KMS-11 (cell line): Measurements from ENCODE around the gene ZNF394.

Experiments
- H2AFZ ChIP-seq: fragments of 200-600 bp; sonication (generic); 2 replicates; pipeline ENCODE4 v1.6.1; 2016; ENCODE audit warnings: antibody characterized with exemption, mixed run types, low read depth
- H3K27ac ChIP-seq: fragments of 200-600 bp; sonication (generic); 2 replicates; pipeline ENCODE4 v1.6.1; 2016; ENCODE audit warnings: mild to moderate bottlenecking, mixed run types
- H3K27me3 ChIP-seq: fragments of 200-600 bp; sonication (generic); 2 replicates; pipeline ENCODE4 v1.6.1; 2017; ENCODE audit warnings: mild to moderate bottlenecking, low read depth, mixed run types, moderate library complexity; ENCODE audit not compliant: insufficient read depth
- H3K36me3 ChIP-seq: fragments of 200-600 bp; sonication (generic); 2 replicates; pipeline ENCODE4 v1.6.1; 2017; ENCODE audit warnings: mild to moderate bottlenecking, mixed run types; ENCODE audit not compliant: insufficient read depth
- H3K4me1 ChIP-seq: fragments of 200-600 bp; sonication (generic); 2 replicates; pipeline ENCODE4 v1.6.1; 2016; ENCODE audit warnings: mild to moderate bottlenecking, low read depth, mixed run types; ENCODE audit not compliant: poor library complexity, severe bottlenecking
- H3K4me2 ChIP-seq: fragments of 200-600 bp; sonication (generic); 2 replicates; pipeline ENCODE4 v1.7.0; 2016; ENCODE audit warnings: mild to moderate bottlenecking, mixed run types
- H3K4me3 ChIP-seq: fragments of 200-600 bp; sonication (generic); IDR thresholded peaks from 2 replicates; pipeline ENCODE4 v1.6.1; 2017; ENCODE audit warnings: low read depth, low read length, mixed read lengths; ENCODE audit not compliant: insufficient read depth
- H3K79me2 ChIP-seq: fragments of 200-600 bp; sonication (generic); 2 replicates; pipeline ENCODE4 v1.6.1; 2016; ENCODE audit warnings: low read depth, mixed run types; ENCODE audit not compliant: insufficient read depth
- H3K9ac ChIP-seq: fragments of 200-600 bp; sonication (generic); 2 replicates; pipeline ENCODE4 v1.6.1; 2016; ENCODE audit warnings: mild to moderate bottlenecking, mixed run types
- H4K20me1 ChIP-seq: fragments of 200-600 bp; sonication (generic); 2 replicates; pipeline ENCODE4 v1.6.1; 2016; ENCODE audit warnings: mild to moderate bottlenecking, mixed run types; ENCODE audit not compliant: insufficient read depth
- TF ChIP-seq, protein P1 (sequence below): fragments of 200-600 bp; sonication (generic); conservative IDR thresholded peaks from 2 replicates; pipeline ENCODE4 v1.6.1; 2017; ENCODE audit warnings: low read depth, mild to moderate bottlenecking, antibody characterized with exemption, low read length, moderate library complexity, mixed read lengths

ZNF394 gene

DNA sequence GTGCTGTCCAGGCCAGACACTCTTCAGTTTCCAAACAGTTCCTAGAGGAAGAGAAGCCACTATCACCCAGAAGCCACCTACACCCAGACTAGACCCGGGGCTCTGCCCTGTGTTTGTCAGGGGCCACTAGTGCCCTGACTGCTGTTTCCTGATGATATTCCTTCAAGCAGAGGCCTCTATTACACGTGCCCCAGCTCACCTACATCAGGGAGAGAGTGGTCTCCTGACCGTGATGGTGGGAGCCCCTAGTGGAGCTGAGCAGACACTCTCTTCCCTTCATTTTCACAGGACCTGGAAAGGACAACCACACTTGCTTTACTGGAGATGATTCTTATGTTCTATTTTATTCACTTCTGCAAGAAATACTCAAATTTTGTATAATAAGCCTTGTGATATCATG, 9.2 kb downstream of the ZNF394 start:
- Histone ChIP-seq H3K79me2 (peaks cover 13% of the 10 kb centered on the region; the same call in 1 of the 2 replicates), H2AFZ (no peak overlapping the region), H3K4me3 (no peak overlapping the region), H4K20me1 (no peaks in the 10 kb centered on the region), H3K27ac (no peak overlapping the region), H3K27me3 (no peaks in the 10 kb centered on the region), H3K4me1 (no peaks in the 10 kb centered on the region), H3K36me3 (peaks cover 23% of the 10 kb centered on the region; the same call in 1 of the 2 replicates), H3K9ac (no peak overlapping the region), H3K4me2 (no peak overlapping the region)
- TF ChIP-seq, protein P1, sequence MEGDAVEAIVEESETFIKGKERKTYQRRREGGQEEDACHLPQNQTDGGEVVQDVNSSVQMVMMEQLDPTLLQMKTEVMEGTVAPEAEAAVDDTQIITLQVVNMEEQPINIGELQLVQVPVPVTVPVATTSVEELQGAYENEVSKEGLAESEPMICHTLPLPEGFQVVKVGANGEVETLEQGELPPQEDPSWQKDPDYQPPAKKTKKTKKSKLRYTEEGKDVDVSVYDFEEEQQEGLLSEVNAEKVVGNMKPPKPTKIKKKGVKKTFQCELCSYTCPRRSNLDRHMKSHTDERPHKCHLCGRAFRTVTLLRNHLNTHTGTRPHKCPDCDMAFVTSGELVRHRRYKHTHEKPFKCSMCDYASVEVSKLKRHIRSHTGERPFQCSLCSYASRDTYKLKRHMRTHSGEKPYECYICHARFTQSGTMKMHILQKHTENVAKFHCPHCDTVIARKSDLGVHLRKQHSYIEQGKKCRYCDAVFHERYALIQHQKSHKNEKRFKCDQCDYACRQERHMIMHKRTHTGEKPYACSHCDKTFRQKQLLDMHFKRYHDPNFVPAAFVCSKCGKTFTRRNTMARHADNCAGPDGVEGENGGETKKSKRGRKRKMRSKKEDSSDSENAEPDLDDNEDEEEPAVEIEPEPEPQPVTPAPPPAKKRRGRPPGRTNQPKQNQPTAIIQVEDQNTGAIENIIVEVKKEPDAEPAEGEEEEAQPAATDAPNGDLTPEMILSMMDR, result no peak

DNA sequence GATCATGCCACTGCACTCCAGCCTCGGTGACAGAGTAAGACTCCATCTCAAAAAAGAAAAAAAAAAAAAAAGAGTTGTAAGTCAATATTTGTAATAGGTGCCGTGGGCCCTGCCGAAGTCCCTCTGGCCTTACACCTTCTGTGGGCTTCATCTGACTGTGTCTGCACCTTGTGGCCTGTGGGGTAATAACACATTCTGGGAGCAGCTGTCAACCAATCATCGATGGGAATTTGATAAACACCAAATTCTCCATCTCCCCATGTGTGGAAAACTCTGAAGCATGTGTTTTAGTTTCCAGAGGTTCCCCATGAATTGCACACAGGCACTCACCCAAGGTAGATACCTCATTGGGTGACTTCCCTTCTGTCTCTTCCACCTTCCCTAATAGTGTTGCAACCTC, 10.8 kb downstream of the ZNF394 start:
- Histone ChIP-seq H4K20me1 (no peaks in the 10 kb centered on the region), H3K4me3 (no peak overlapping the region), H3K4me1 (no peaks in the 10 kb centered on the region), H3K4me2 (no peak overlapping the region), H3K36me3 (peaks cover 14% of the 10 kb centered on the region; the same call in 1 of the 2 replicates), H3K79me2 (no peaks in the 10 kb centered on the region; the same call in 1 of the 2 replicates), H3K27me3 (no peaks in the 10 kb centered on the region), H2AFZ (no peak overlapping the region), H3K27ac (no peak overlapping the region), H3K9ac (no peak overlapping the region)
- TF ChIP-seq, protein P1, result no peak

DNA sequence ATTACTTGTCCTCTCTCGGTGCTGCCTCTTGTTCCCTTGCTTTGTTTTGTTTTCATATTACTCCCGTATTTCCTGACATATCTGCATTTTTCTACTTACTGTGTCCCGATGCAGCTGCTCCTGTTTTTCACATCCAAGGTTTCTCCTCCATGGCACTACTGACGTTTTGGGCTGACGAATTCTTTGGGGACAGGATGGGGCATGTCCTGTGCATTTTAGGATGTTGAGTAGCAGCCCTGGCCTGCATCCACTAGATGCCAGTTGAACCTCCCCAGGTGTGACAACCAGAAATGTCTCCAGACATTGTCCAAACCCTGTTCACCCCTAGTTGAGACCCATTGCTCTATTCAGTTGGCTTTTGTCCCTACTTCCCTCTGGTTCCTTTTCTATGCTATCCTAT, 15.0 kb downstream of the ZNF394 start:
- Histone ChIP-seq H3K79me2 (no peaks in the 10 kb centered on the region), H3K27me3 (no peaks in the 10 kb centered on the region), H3K36me3 (no peaks in the 10 kb centered on the region; the same call in 1 of the 2 replicates), H3K27ac (no peak overlapping the region), H4K20me1 (no peaks in the 10 kb centered on the region), H3K4me1 (no peaks in the 10 kb centered on the region), H3K4me2 (no peak overlapping the region), H3K9ac (no peak overlapping the region), H2AFZ (no peak overlapping the region), H3K4me3 (no peak overlapping the region)
- TF ChIP-seq, protein P1, result no peak

DNA sequence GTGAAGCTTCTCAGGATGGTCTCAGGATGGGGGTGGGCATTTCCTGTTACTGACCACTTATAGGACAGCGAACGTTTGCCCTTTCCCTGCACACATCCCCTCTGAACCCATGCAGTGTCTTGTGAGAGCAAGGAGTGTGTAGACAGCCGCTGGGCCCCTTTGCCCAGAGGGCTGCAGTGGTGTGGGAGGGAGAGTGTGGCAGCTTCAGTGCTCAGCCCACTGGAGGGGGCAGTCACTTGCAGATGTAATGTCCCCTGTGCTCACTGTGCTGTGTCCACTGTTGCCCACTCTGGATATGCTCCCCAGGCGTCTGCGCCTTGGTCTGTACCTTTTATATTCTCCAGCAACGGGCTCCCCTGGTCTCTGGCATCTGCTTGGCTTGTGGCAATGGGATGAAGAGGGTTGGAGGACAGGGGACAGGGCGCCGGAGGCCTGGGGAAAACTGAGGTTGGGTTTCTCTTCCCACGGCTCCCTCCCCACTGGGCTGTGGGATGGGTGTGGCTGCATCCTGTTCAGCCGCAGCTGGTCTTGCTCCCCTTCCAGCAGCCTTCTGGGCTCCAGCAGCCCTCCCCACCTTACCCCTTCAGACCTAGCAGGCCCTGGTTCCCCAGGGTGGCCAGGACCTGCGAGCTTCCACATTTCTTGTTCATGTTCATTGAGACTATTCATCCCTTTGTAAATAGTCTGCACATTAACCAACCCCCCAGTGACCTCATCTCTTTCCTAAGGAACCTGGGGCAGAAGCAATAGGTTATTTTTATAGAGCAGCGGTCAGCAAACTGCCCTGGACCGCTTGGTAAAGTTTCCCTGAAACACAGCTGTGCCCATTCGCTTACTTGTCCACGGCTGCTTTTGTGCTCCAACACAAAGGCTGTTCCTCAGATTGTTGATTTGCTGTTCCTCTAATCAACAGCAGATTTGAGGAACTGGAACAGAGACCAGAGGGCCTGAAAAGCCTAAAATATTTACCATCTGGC, 21.3 kb downstream of the ZNF394 start:
- Histone ChIP-seq H4K20me1 (no peaks in the 10 kb centered on the region), H3K4me3 (no peak overlapping the region), H3K4me2 (no peak overlapping the region), H3K79me2 (peaks cover 43% of the 10 kb centered on the region; the same call in 1 of the 2 replicates), H3K27ac (no peak overlapping the region), H3K9ac (no peak overlapping the region), H3K27me3 (no peaks in the 10 kb centered on the region), H2AFZ (no peak overlapping the region), H3K36me3 (peaks cover 4% of the 10 kb centered on the region; the same call in 1 of the 2 replicates), H3K4me1 (peaks cover 8% of the 10 kb centered on the region)
- TF ChIP-seq, protein P1, result no peak
